Breast epithelium (tissue), 3 donors: ENCODE measurements around the gene MFSD6L.

Source experiments
- CTCF ChIP-seq, 3 donors: fragments of 450-650 bp; IDR thresholded peaks; one replicate each; pipeline ENCODE4 v1.5.1; 2016 to 2017; ENCODE audit warnings: antibody characterized with exemption in 3 of 3, mild to moderate bottlenecking in 3 of 3, moderate library complexity in 3 of 3
- POLR2AphosphoS5 ChIP-seq, 3 donors: sonication (generic); formaldehyde crosslinking; IDR thresholded peaks; one replicate each; pipeline ENCODE4 v1.6.1; 2017; ENCODE audit warnings: antibody characterized with exemption in 3 of 3

GRCh38 chr17:8846768-8847211 lies 47.6 kb upstream of the MFSD6L start:
- TF ChIP-seq CTCF (IDR thresholded peaks at IDR 0.05) (no peak), POLR2AphosphoS5 (IDR thresholded peaks at IDR 0.05) (no peak)
